Posterior vena cava (tissue), 2 donors: ENCODE measurements around the gene ABCG5. TPM values are rescaled to one million over a fixed set of nuclear protein-coding genes. Genes with fewer than 3 reads are reported as not detected.
A peak's percentile ranks its signal among the peaks of the same experiment; 100 is the strongest.

Experiments used
- DNase-seq: peaks from one replicate; pipeline ENCODE4 v3.0.0-alpha.2; 2020; ENCODE audit warnings: low spot score
- intact Hi-C, 2 donors: fragments of 100-400 bp; cut with DNase I; formaldehyde crosslinking; loops; one replicate each; pipeline versions ENCODE4 v1.14.1 to v1.14.2; 2022 to 2023
- long read RNA-seq, 2 donors: library from polyadenylated mRNA; unstranded; transcript quantifications; one replicate each; pipeline ENCODE4 v2.0.0, GENCODE V29; 2020 to 2021
- total RNA-seq, 2 donors: library from RNA; stranded (reverse); fragmentation: NEBNext Ultra II Directional; extraction: Animal tissue kit (Norgen Biotek cat#: 25700); gene quantifications; one replicate each; pipeline ENCODE4 v1.2.1, GENCODE V29; 2021
- donor health status: DM: yes; HTN: yes; CAD: no.
- donor health status: DM: yes; HTN: yes; CAD: no.

The ABCG5 gene
- not detected for total RNA-seq
- long read RNA-seq, donor 1, result 0 reads
- long read RNA-seq, donor 2, result 0 reads

- DNase-seq, result no peak
- intact Hi-C loops, result loop anchor here in 1 of 2 donors (10.0 kb wide), 1 partner anchor 846 kb away; no protein-coding TSS in a partner anchor
Observed at GRCh38 chr2:43838560-43839267, at the start of gene ABCG5, which contains the start of gene ABCG8. Gene ABCG5 (minus strand): TSS chr2:43838839. CDS start chr2:43838679, 160 bp downstream. Gene ABCG8 (plus strand): TSS chr2:43838971. CDS start chr2:43839054, 83 bp downstream.

GRCh38 chr2:43887176-43887575 is 48.5 kb upstream of the ABCG5 start:
- DNase-seq, result no peak
- intact Hi-C loops, result no loop called here

- DNase-seq, result no peak
- intact Hi-C loops, result no loop called here
Observed at GRCh38 chr2:43885132-43885632, 46.5 kb upstream of the ABCG5 start.

- no peak for DNase-seq
- intact Hi-C loops, result no loop called here
Observed at GRCh38 chr2:43884689-43885088, 46.0 kb upstream of the ABCG5 start.

- no peak for DNase-seq
- intact Hi-C loops, result no loop called here
Observed at GRCh38 chr2:43882312-43882711, 43.7 kb upstream of the ABCG5 start.

GRCh38 chr2:43880952-43881351 is 42.3 kb upstream of the ABCG5 start:
- DNase-seq, result no peak
- intact Hi-C loops, result no loop called here

GRCh38 chr2:43880471-43880870 is 41.8 kb upstream of the ABCG5 start:
- DNase-seq, result no peak
- intact Hi-C loops, result no loop called here

GRCh38 chr2:43879261-43879660 is 40.6 kb upstream of the ABCG5 start:
- DNase-seq, result no peak
- intact Hi-C loops, result no loop called here

GRCh38 chr2:43877782-43878464 is 39.3 kb upstream of the ABCG5 start:
- peak; percentile 83 for DNase-seq
- intact Hi-C loops, result no loop called here

- peak; percentile 76 for DNase-seq
- intact Hi-C loops, result no loop called here
Observed at GRCh38 chr2:43874776-43875451, 36.3 kb upstream of the ABCG5 start.

- DNase-seq, result no peak
- intact Hi-C loops, result no loop called here
Observed at GRCh38 chr2:43872151-43872550, 33.5 kb upstream of the ABCG5 start.

- no peak for DNase-seq
- intact Hi-C loops, result no loop called here
Observed at GRCh38 chr2:43855292-43855691, 16.7 kb upstream of the ABCG5 start.

- intact Hi-C loops, result no loop called here
- DNase-seq, result no peak
Observed at GRCh38 chr2:43854671-43855070, 16.0 kb upstream of the ABCG5 start.

- intact Hi-C loops, result no loop called here
- DNase-seq, result no peak
Observed at GRCh38 chr2:43853141-43854081, 14.8 kb upstream of the ABCG5 start.

GRCh38 chr2:43852196-43852730 is 13.6 kb upstream of the ABCG5 start:
- intact Hi-C loops, result no loop called here
- no peak for DNase-seq

GRCh38 chr2:43851011-43851980 is 12.7 kb upstream of the ABCG5 start:
- intact Hi-C loops, result no loop called here
- DNase-seq, result no peak

GRCh38 chr2:43848214-43848613 is 9.6 kb upstream of the ABCG5 start:
- intact Hi-C loops, result no loop called here
- DNase-seq, result no peak
